ENCODE results near the gene ABCG1.

The ABCG1 gene

DNA sequence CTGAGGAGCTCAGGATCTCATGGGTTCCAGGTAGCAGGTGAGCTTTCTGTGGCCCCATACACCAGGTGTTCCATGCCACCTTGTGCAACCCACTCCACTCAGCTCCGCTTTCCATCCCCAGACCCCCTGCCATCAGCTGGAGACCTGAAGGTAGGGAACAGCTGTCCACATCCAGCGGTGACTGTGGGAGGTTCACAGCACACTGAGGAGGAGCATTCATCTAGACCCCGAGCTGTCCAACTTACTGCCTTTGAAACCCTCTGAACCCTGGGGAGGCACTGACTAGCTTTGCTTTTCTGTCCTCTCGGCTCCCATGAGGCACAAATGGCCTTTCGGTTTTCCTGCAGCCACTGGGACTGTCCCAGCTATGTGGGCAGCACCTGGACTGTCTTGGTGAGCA lies 27.9 kb upstream of the ABCG1 start:
- no peak overlapping the region for H3K4me3 ChIP-seq (ENCODE audit: low read depth, low read length)
- no peaks in the 10 kb centered on the region for H3K4me1 ChIP-seq
- no peak for TF ChIP-seq CTCF (IDR thresholded peaks at IDR 0.05; ENCODE audit: low read depth, low read length)
- no peaks in the 10 kb centered on the region for H3K36me3 ChIP-seq
- no peaks in the 10 kb centered on the region for H3K9me3 ChIP-seq
- no peak for DNase-seq
- no peaks in the 10 kb centered on the region for H3K27me3 ChIP-seq

DNA sequence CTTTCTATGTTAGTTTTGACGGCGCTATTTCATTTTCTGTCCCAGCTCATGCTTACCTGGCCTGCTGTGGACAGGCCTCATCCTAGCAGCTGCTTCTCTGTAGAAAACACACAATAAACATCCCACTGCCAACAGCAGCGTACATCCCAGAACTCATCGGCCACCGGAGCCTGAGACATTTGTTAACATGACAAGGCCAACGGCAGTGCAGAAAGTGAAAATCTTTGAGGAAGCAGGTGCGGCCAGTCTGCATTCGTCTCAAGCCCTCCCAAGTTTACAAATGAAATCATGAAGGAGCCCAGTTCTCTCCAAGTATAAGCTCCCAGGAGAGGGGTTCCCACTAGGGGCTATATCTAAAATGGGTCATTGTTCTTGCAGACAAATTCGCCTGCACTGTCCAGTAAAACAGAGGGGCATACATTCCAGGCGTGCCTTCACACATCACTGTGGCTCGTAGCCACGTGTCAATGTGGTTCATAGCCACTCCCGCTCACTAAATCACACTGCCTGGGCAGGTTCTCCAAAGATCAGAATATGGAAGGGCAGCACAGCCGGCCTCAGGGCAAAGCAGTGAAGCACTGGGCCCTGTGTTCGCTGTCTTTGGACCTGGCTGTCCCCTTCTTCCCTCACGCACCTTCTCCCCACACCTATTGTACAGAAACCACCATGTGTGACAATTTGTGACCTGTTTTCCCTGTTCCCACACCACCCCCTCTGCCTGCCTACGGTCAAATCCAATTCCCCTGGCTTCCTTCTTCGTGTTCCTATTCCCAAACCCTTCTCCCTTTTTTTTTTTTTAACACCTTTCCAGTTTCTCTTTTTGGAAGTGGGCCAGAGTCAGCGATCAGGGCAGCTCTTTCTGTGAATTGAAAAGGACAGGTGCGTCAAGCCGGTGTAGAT lies 27.0 kb upstream of the ABCG1 start:
- Histone ChIP-seq H3K9me3 (no peaks in the 10 kb centered on the region), H3K4me3 (ENCODE audit: low read depth, low read length) (no peak overlapping the region), H3K27me3 (no peaks in the 10 kb centered on the region), H3K36me3 (no peaks in the 10 kb centered on the region), H3K4me1 (no peaks in the 10 kb centered on the region)
- no peak for TF ChIP-seq CTCF (IDR thresholded peaks at IDR 0.05; ENCODE audit: low read depth, low read length)
- no peak for DNase-seq

DNA sequence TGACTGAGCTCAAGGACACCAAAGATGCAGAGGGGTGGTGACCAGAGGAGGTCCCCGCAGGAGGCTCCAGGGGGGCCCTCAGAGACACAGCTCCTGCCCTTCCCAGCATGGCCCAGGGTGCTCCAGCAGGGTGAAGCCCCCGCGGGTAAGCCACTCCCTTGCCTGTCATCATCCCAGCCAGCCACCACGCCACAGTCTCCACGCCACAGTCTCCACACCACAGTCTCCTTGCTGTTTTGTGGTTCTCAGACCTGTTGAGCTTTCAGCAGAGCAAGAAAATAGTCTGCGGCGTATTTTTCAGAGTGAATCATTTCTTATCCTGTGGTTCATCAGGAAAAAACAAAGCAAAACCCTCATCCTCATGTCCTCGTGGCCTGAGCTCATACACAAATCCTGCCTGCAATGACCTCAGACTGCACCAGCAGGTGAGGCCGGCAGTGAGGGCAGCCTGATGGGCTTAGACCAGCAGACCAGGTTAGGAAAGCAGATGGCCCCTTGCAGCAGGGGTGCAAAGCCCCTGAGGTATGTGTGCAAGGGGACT lies 25.7 kb upstream of the ABCG1 start:
- DNase-seq: no peak
- no peaks in the 10 kb centered on the region for H3K4me1 ChIP-seq
- H3K9me3 ChIP-seq: no peaks in the 10 kb centered on the region
- H3K36me3 ChIP-seq: no peaks in the 10 kb centered on the region
- H3K27me3 ChIP-seq: no peaks in the 10 kb centered on the region
- no peak for TF ChIP-seq CTCF (IDR thresholded peaks at IDR 0.05; ENCODE audit: low read depth, low read length)
- H3K4me3 ChIP-seq (ENCODE audit: low read depth, low read length): no peak overlapping the region

DNA sequence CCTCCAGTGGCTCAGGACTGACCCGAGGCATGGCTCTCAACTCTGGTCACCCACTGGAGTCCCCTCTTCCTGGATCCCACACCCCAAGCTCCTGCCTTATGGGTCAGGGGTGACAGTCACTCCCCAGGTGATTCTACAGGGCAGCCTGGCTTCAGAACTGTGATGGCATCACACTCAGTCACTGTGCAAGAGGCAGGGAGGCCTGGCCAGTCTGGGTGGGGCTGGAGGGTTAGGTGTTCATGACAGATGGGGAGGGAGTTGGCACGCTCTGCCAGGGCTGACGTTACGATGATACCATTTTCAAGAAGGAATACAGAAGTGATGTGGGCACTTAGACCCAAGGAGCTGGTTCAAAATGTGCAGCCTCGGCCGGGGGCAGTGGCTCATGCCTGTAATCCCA lies 25.2 kb upstream of the ABCG1 start:
- Histone ChIP-seq H3K9me3 (no peaks in the 10 kb centered on the region), H3K36me3 (no peaks in the 10 kb centered on the region), H3K4me1 (no peaks in the 10 kb centered on the region), H3K27me3 (no peaks in the 10 kb centered on the region), H3K4me3 (ENCODE audit: low read depth, low read length) (no peak overlapping the region)
- TF ChIP-seq CTCF (IDR thresholded peaks at IDR 0.05; ENCODE audit: low read depth, low read length): no peak
- DNase-seq: no peak

DNA sequence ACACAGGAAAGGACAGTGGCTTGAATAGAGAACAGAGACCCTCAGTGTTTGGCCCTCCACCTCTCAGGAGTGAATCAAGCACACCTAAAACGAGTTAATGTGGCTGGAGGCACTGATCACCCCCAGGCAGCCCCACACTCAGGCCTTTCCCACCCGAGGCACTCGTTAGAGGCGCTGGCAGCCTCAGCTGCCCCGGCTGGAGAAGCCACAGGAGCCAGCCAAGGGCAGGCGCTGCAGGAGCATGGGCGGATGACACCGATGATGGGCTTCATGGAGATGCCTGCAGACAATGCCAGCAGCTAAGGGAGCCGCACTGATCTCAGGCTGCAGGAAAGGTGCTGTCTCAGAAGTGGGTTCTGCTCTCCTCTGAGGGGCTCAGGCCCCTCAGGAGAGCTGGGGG lies 24.1 kb upstream of the ABCG1 start:
- H3K4me3 ChIP-seq (ENCODE audit: low read depth, low read length): no peak overlapping the region
- H3K9me3 ChIP-seq: no peaks in the 10 kb centered on the region
- no peak for TF ChIP-seq CTCF (IDR thresholded peaks at IDR 0.05; ENCODE audit: low read depth, low read length)
- peaks cover 10% of the 10 kb centered on the region for H3K4me1 ChIP-seq
- H3K36me3 ChIP-seq: no peaks in the 10 kb centered on the region
- H3K27me3 ChIP-seq: no peaks in the 10 kb centered on the region
- DNase-seq: no peak

DNA sequence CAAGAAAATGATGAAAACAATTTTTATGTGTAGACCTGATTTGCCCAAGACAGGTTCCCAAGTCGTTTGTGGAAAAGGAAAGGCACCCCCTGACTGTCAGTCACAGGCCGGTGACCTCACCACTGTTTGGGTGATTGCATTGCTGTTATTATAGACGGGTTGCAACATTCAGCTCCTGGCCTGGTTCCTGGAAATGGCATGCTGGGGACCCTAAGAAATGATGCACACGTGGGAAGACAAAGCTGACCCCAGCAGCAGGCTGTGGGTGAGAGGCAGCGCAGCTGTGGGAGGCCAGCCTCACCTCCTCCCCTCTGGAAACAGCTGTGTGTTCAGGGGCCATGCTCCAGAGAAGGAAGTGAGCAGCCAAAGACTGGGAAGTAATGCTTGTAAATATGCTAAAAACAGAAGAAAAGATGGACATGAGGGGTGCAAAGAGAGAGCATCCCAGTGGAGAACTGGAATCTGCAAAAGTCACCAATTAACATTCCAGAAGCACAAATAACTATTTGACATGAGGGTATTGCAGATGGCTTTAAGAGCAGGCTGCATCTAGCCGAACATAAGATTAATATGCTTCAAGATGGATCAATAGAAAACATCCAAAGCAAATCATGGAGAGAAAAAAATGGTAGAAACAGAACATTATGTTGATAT lies 23.4 kb upstream of the ABCG1 start:
- no peak overlapping the region for H3K4me3 ChIP-seq (ENCODE audit: low read depth, low read length)
- no peaks in the 10 kb centered on the region for H3K36me3 ChIP-seq
- no peak for TF ChIP-seq CTCF (IDR thresholded peaks at IDR 0.05; ENCODE audit: low read depth, low read length)
- H3K4me1 ChIP-seq: peaks cover 10% of the 10 kb centered on the region
- no peak for DNase-seq
- H3K27me3 ChIP-seq: no peaks in the 10 kb centered on the region
- H3K9me3 ChIP-seq: no peaks in the 10 kb centered on the region

Measured in BE2C (cell line).